PC-3 (cell line): ENCODE data around the gene ACTG1. TPM values are rescaled to one million over a fixed set of nuclear protein-coding genes. Genes with fewer than 3 reads are reported as not detected.

Experiments used
- ATAC-seq: fragments of 200-7000 bp; cut with Tn5 transposase; 2 replicates; pipeline ENCODE4 v1.9.1; 2020; ENCODE audit warnings: mild to moderate bottlenecking, moderate library complexity
- BruUV-seq: library from RNA; stranded (reverse); fragments of 400-500 nt; replicated peaks from 2 replicates; lab custom pipeline; 2021; lab: Mats Ljungman, UMichigan
- CTCF ChIA-PET: fragments of 300-600 bp; sonication (Branson Sonifier 250); formaldehyde crosslinking; loops from one replicate; lab custom pipeline; 2022; ENCODE audit warnings: antibody characterized with exemption; lab: Charles Lee
- POLR2A ChIA-PET: fragments of 300-600 bp; sonication (Branson Sonifier 250); formaldehyde crosslinking; loops from one replicate; lab custom pipeline; 2022; ENCODE audit warnings: antibody characterized with exemption; ENCODE audit not compliant: unreplicated experiment; lab: Charles Lee
- DNase-seq: peaks from one replicate; pipeline ENCODE4 v3.0.0-alpha.2; 2015
- H2AFZ ChIP-seq: fragments of 300-600 bp; sonication (generic); 2 replicates; pipeline ENCODE4 v1.6.0; 2016; ENCODE audit warnings: antibody characterized with exemption, low read length
- H3F3A ChIP-seq: fragments of 300-600 bp; sonication (generic); one replicate; pipeline ENCODE4 v1.6.0; 2017; ENCODE audit warnings: antibody characterized with exemption, low read length, control low read depth, mild to moderate bottlenecking; ENCODE audit not compliant: unreplicated experiment
- H3K27ac ChIP-seq: fragments of 300-600 bp; sonication (generic); 2 replicates; pipeline ENCODE4 v1.5.1; 2016; ENCODE audit warnings: mild to moderate bottlenecking, low read length
- H3K27me3 ChIP-seq: fragments of 300-600 bp; sonication (generic); 2 replicates; pipeline ENCODE4 v1.6.1; 2016; ENCODE audit warnings: low read length, mixed read lengths
- H3K36me3 ChIP-seq: fragments of 300-600 bp; sonication (generic); 2 replicates; pipeline ENCODE4 v1.6.1; 2016; ENCODE audit warnings: low read depth, mixed run types, low read length, mixed read lengths
- H3K4me1 ChIP-seq: fragments of 300-600 bp; sonication (generic); 2 replicates; pipeline ENCODE4 v1.5.1; 2016; ENCODE audit warnings: low read length; ENCODE audit not compliant: insufficient read depth
- H3K4me2 ChIP-seq: fragments of 300-600 bp; sonication (generic); 2 replicates; pipeline ENCODE4 v1.6.0; 2016; ENCODE audit warnings: low read length
- H3K4me3 ChIP-seq: fragments of 300-600 bp; sonication (generic); 2 replicates; pipeline ENCODE4 v1.5.1; 2016; ENCODE audit warnings: mild to moderate bottlenecking, low read length, mixed read lengths
- H3K79me2 ChIP-seq: fragments of 300-600 bp; sonication (generic); 2 replicates; pipeline ENCODE4 v1.6.1; 2017; ENCODE audit warnings: low read length, mixed read lengths
- H3K9ac ChIP-seq: fragments of 300-600 bp; sonication (generic); 2 replicates; pipeline ENCODE4 v1.6.0; 2016; ENCODE audit warnings: mild to moderate bottlenecking, low read length
- H3K9me2 ChIP-seq: fragments of 300-600 bp; sonication (generic); replicated peaks from 2 replicates; pipeline ENCODE4 v1.6.1; 2016; ENCODE audit warnings: mixed run types, low read length, mixed read lengths
- H3K9me3 ChIP-seq: fragments of 300-600 bp; sonication (generic); 2 replicates; pipeline ENCODE4 v1.6.1; 2016; ENCODE audit warnings: low read length, mixed read lengths
- H4K20me1 ChIP-seq: fragments of 300-600 bp; sonication (generic); 2 replicates; pipeline ENCODE4 v1.6.1; 2016; ENCODE audit warnings: low read length, mixed read lengths
- CTCF ChIP-seq: fragments of 300-600 bp; sonication (generic); conservative IDR thresholded peaks from 2 replicates; pipeline ENCODE4 v1.5.1; 2017; ENCODE audit warnings: antibody characterized with exemption, low read depth, mild to moderate bottlenecking, low read length
- EZH2 ChIP-seq: fragments of 300-600 bp; sonication (generic); IDR thresholded peaks from one replicate; pipeline ENCODE4 v1.6.1; 2017; ENCODE audit warnings: antibody characterized with exemption, mild to moderate bottlenecking, low read length; ENCODE audit not compliant: unreplicated experiment
- EZH2phosphoT487 ChIP-seq: fragments of 300-600 bp; sonication (generic); IDR thresholded peaks from 2 replicates; pipeline ENCODE4 v1.6.1; 2018; ENCODE audit warnings: mild to moderate bottlenecking, antibody characterized with exemption, low read length, borderline replicate concordance
- intact Hi-C: fragments of 100-400 bp; cut with micrococcal nuclease; formaldehyde crosslinking; loops from 2 replicates; pipeline ENCODE4 v1.9.0; 2023
- total RNA-seq: library from RNA; depleted of rRNA; stranded (reverse); fragments of >200 nt; gene quantifications from 2 replicates; pipeline ENCODE4 v1.2.3, GENCODE V29; 2014

The ACTG1 gene
- total RNA-seq, 1 experiment from 2014 or later = 4,503 TPM

- H3K36me3 ChIP-seq = no peaks in the 10 kb centered on the region
- H3K9me3 ChIP-seq = no peaks in the 10 kb centered on the region
- no peaks in the 10 kb centered on the region for H3F3A ChIP-seq
- no peak overlapping the region for H3K4me3 ChIP-seq
- H3K27ac ChIP-seq = no peak overlapping the region
- POLR2A ChIA-PET = no interaction called here
- CTCF ChIA-PET = no interaction called here
- H3K9me2 ChIP-seq = no peaks in the 10 kb centered on the region
- H2AFZ ChIP-seq = no peak overlapping the region
- ATAC-seq (no peak), DNase-seq (no peak)
- H3K79me2 ChIP-seq = no peaks in the 10 kb centered on the region
- H3K4me2 ChIP-seq = no peak overlapping the region
- no peak overlapping the region for H3K9ac ChIP-seq
- no TSS peak for BruUV-seq
- TF ChIP-seq EZH2phosphoT487 (no peak), EZH2 (no peak), CTCF (no peak)
- no peaks in the 10 kb centered on the region for H3K27me3 ChIP-seq
- intact Hi-C loops = no loop called here
- H4K20me1 ChIP-seq = no peaks in the 10 kb centered on the region
- no peaks in the 10 kb centered on the region for H3K4me1 ChIP-seq
Observed at GRCh38 chr17:81503619-81504018, 9.0 kb downstream of the ACTG1 start.

GRCh38 chr17:81502471-81503017 is 10.1 kb downstream of the ACTG1 start:
- no peak overlapping the region for H3K27ac ChIP-seq
- H3K79me2 ChIP-seq = no peaks in the 10 kb centered on the region
- ChIA-PET POLR2A (no interaction called here), CTCF (no interaction called here)
- H3K9me3 ChIP-seq = no peaks in the 10 kb centered on the region
- no peak overlapping the region for H3K9ac ChIP-seq
- DNase-seq = no peak
- H3K4me1 ChIP-seq = no peaks in the 10 kb centered on the region
- no TSS peak for BruUV-seq
- no peaks in the 10 kb centered on the region for H3K27me3 ChIP-seq
- no peak for ATAC-seq
- intact Hi-C loops = no loop called here
- TF ChIP-seq EZH2phosphoT487 (no peak), EZH2 (no peak), CTCF (no peak)
- no peaks in the 10 kb centered on the region for H3F3A ChIP-seq
- H3K36me3 ChIP-seq = no peaks in the 10 kb centered on the region
- no peak overlapping the region for H3K4me2 ChIP-seq
- no peaks in the 10 kb centered on the region for H3K9me2 ChIP-seq
- no peaks in the 10 kb centered on the region for H4K20me1 ChIP-seq
- H3K4me3 ChIP-seq = no peak overlapping the region
- H2AFZ ChIP-seq = no peak overlapping the region

GRCh38 chr17:81500047-81500446 is 12.6 kb downstream of the ACTG1 start:
- Histone ChIP-seq H3K27me3 (no peaks in the 10 kb centered on the region), H4K20me1 (no peaks in the 10 kb centered on the region), H3F3A (no peaks in the 10 kb centered on the region), H3K4me2 (no peak overlapping the region), H2AFZ (no peak overlapping the region), H3K36me3 (no peaks in the 10 kb centered on the region), H3K79me2 (no peaks in the 10 kb centered on the region), H3K9ac (no peak overlapping the region), H3K9me2 (no peaks in the 10 kb centered on the region), H3K4me1 (no peaks in the 10 kb centered on the region), H3K27ac (no peak overlapping the region), H3K9me3 (no peaks in the 10 kb centered on the region), H3K4me3 (no peak overlapping the region)
- ChIA-PET POLR2A (interaction anchor here (0.6 kb wide), 1 partner anchor 134 kb away, joined by 4 read pairs; no protein-coding TSS in a partner anchor), CTCF (no interaction called here)
- intact Hi-C loops = no loop called here
- ATAC-seq (peak; percentile 40; the same call in 1 of the 2 replicates), DNase-seq (no peak)
- TF ChIP-seq EZH2phosphoT487 (no peak), EZH2 (no peak), CTCF (no peak)
- no TSS peak for BruUV-seq
